ENCODE measurements around the gene ARSG.
A peak's percentile ranks its signal among the peaks of the same experiment; 100 is the strongest.

The ARSG gene

GRCh38 chr17:68294617-68295016, 3.3 kb downstream of the ARSG start (continued):
- TF ChIP-seq PRDM10 (tag by site-specific recombination; IDR thresholded peaks at IDR 0.05) (no peak), ZNF266 (tag by site-specific recombination; IDR thresholded peaks at IDR 0.05; ENCODE audit: low read depth) (no peak), ZNF37A (tag by site-specific recombination; IDR thresholded peaks at IDR 0.05) (no peak)

DNA sequence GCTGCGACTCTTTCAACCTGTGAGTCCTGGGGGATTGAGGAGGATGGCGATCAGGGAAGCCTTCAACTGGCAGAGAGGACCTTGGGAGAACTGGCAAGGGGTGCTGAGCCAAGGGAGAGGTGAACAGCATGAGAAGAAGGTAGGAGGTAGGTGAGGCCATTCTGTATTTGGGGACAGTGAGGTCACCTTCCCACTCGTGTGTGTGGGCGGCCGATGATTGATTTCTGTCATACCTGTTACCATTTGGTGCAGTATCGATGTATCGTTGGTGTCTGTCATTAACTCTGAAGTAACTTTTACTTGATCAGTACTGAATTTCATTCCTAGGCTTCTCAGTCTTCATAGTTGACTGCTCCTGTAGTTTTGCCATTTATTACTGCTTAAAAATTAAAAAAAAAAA, 3.8 kb downstream of the ARSG start:
- peak; percentile 65 for TF ChIP-seq ZFHX2 (tag by site-specific recombination; conservative IDR thresholded peaks at IDR 0.05)
- no peak for TF ChIP-seq BCL11B (tag by site-specific recombination; IDR thresholded peaks at IDR 0.05; ENCODE audit: low read depth)
- TF ChIP-seq EGR2 (tag by site-specific recombination; IDR thresholded peaks at IDR 0.05; ENCODE audit: low read depth), result peak; percentile 78
- TF ChIP-seq SETDB1 (IDR thresholded peaks at IDR 0.05; ENCODE audit: insufficient read length, low read length), result no peak
- Histone ChIP-seq H3K4me3 (ENCODE audit: low read depth, low read length) (no peak overlapping the region), H3K27ac (ENCODE audit: extremely low read depth, low read depth, low read length) (no peak overlapping the region), H3K9me3 (ENCODE audit: control insufficient read depth, insufficient read depth, low read depth, low read length) (no peaks in the 10 kb centered on the region), H3K36me3 (ENCODE audit: control insufficient read depth in 2 of 2, insufficient read depth in 1 of 2, low read length in 2 of 2) (no peaks in the 10 kb centered on the region), H3K4me1 (ENCODE audit: control insufficient read depth, insufficient read depth, low read length) (peaks cover under 1% of the 10 kb centered on the region; the same call in 1 of the 2 replicates)
- POLR2A ChIA-PET, result no interaction called here
- CTCF ChIA-PET, result no interaction called here

DNA sequence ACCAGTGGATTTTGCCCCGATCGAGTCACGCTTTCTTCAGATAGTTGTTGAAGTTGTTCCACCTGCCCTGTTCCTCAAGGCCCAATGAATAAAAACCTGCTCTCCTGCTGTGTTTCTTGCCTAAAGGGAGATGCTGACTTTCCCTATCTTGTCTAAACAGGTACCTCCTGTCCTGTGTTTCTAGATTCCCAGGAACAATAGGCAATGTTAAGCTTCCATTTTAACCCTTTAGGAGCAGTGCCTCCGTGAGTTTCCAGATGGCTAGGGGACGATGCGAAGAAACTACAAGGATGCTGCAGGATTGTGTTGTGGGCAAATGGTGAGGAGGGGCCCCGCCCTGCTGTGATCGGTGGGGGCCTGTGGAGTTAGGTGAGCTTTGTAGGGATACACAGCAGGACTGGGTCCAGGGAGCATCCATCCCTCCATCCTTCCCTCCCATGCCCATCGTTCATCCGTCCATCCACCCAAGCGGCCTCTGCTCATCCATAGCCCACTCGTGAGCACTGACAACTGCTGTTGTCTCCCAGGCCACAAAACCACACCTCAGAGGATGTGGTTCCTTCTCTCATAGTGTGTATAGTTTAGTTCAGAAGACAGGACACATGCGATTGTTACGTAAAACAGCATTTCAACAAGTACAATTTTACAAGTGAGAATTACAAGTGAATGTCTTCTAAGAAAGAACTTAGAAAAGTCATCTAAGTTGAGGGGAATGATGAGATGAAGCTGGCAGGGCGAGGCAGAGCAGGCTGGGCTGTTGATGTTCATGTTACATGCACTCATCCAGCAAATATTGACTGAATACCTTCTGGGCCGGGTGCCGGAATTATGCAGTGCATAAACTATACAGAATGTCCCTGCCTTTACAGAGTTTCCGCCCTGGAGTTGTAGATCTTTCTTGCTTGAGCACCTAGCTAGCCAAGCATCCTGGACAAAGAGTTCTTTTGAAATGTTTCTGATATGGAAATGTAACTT, 5.2 kb downstream of the ARSG start:
- no peaks in the 10 kb centered on the region for H3K36me3 ChIP-seq (ENCODE audit: control insufficient read depth in 2 of 2, insufficient read depth in 1 of 2, low read length in 2 of 2)
- no peak overlapping the region for H3K4me3 ChIP-seq (ENCODE audit: low read depth, low read length)
- TF ChIP-seq PRDM6 (tag by site-specific recombination; IDR thresholded peaks at IDR 0.05) (no peak), ZNF510 (tag by site-specific recombination; IDR thresholded peaks at IDR 0.05; ENCODE audit: insufficient replicate concordance) (peak; percentile 98), GFI1B (tag by site-specific recombination; IDR thresholded peaks at IDR 0.05) (no peak)
- ChIA-PET CTCF (interaction anchor here (1.2 to 1.5 kb wide), 3 partner anchors 34 to 139 kb away, joined by 3 to 12 read pairs (median 4); no protein-coding TSS in a partner anchor), POLR2A (no interaction called here)
- no peaks in the 10 kb centered on the region for H3K9me3 ChIP-seq (ENCODE audit: control insufficient read depth, insufficient read depth, low read depth, low read length)
- H3K4me1 ChIP-seq (ENCODE audit: control insufficient read depth, insufficient read depth, low read length), result no peaks in the 10 kb centered on the region
- H3K27ac ChIP-seq (ENCODE audit: extremely low read depth, low read depth, low read length), result no peak overlapping the region

GRCh38 chr17:68297195-68297594, 5.9 kb downstream of the ARSG start:
- POLR2A ChIA-PET, result no interaction called here
- Histone ChIP-seq H3K4me1 (ENCODE audit: control insufficient read depth, insufficient read depth, low read length) (no peaks in the 10 kb centered on the region), H3K4me3 (ENCODE audit: low read depth, low read length) (no peak overlapping the region), H3K27ac (ENCODE audit: extremely low read depth, low read depth, low read length) (no peak overlapping the region), H3K9me3 (ENCODE audit: control insufficient read depth, insufficient read depth, low read depth, low read length) (no peaks in the 10 kb centered on the region), H3K36me3 (ENCODE audit: control insufficient read depth in 2 of 2, insufficient read depth in 1 of 2, low read length in 2 of 2) (no peaks in the 10 kb centered on the region)
- TF ChIP-seq MEIS1 (CRISPR knock-in tag; IDR thresholded peaks at IDR 0.05; ENCODE audit: borderline replicate concordance) (no peak), ZNF600 (tag by site-specific recombination; IDR thresholded peaks at IDR 0.05) (no peak), OSR2 (tag by site-specific recombination; IDR thresholded peaks at IDR 0.05) (no peak), WT1 (tag by site-specific recombination; IDR thresholded peaks at IDR 0.05) (no peak), ZFP69B (tag by site-specific recombination; IDR thresholded peaks at IDR 0.05) (no peak), ZNF175 (tag by site-specific recombination; IDR thresholded peaks at IDR 0.05) (no peak), GLIS1 (tag by site-specific recombination; IDR thresholded peaks at IDR 0.05) (no peak)
- CTCF ChIA-PET, result interaction anchor here (1.4 to 1.5 kb wide), 2 partner anchors 34 to 102 kb away, joined by 4 to 12 read pairs; no protein-coding TSS in a partner anchor
